HG02798 (cell line): ENCODE results near the gene TMEM107.

Experiments used
- ATAC-seq: cut with Tn5 transposase; IDR thresholded peaks from one replicate; pipeline ENCODE4 v1.9.1; 2021; ENCODE audit warnings: mild to moderate bottlenecking; ENCODE audit not compliant: unreplicated experiment, poor library complexity

Gene TMEM107

DNA sequence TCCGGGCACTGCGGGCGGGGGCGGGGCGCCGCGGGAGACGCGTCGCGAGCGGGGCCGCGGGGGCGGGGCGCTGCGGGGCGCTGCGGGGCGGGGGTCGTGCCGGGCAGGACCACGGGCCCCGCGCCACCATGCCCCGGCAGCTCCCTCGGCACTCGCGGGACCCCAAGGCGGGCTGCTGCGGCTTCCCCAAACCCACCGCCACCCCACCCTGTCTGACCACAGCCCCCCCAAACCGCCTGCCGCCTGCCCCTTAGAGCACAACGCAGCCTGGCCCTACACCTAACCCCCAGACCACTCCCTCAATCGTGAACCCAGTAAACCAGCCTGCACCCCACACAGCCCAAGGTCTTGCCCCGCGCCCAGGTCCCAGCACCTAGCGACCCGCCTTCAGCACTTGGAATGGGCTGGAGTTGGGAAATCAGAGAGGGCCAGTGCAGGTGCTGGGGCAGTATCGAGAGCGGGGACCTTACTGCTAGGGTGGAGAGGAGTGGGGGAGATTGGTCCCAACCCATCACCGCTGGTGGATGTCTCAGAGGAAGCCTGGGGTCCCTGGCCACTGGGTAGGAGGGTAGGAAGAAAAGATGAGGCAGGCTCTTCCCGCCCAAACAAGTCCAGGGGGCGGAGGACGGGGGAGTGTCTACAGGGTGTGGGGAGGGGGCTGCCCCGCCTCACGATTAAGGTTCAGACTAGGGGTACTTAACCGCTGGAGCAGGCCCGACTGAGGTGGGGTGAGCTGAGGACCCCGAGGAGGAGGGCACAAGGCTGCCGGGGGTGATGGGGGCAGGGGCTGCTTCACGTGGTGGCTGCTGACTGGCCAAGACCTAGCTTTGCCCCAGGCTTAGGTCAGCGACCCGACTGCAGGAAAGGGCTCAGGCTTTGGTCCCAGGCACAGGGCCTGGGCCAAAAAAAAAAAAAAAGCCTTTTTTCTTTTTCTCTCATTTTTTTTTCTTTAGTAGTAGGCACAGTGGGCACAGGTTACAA is 12.9 kb downstream of the TMEM107 start:
- peak; percentile 8 for ATAC-seq

DNA sequence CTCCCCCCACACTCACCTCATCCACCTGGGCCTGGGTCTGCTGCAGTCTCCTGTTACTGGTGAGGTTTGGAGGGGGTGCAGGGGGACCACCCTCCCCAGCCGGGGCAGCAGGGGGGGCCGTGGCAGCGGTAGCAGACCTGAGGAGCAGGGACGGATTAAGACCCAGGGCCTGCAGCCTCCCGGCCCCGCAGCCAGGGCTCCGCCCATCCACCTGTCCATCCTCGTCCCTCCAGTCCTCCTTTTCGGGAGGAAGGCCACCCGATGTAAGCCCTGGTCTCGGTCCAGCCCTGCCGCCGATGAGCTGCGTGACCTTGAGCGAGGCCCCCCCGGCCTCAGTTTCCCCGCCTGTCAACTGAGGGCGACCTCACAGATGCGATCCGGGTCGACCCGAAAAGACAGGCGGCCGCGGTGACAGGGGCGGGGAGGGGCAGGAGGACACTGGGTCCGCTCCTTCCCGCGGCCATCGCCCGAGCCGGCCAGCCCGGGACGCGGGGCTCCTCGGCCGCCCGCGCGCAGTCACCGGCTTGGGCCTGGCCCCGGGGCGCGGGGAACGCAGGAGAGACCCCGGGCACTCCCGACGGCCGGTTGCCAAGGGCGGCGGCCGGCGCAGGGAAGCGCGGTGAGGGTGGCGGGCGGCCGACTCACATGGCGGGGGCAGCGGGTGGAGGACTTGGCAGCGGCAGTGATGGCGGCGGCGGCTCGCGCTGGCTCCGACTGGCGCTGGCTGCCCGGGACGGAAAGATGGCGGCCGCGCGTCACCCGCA is 13.8 kb downstream of the TMEM107 start, which contains the start of gene VAMP2:
TSS of gene VAMP2 (minus strand) at position 716 of the 764 bp plus-strand sequence. CDS start at position 647, 69 bp downstream.
- peak; percentile 58 for ATAC-seq

DNA sequence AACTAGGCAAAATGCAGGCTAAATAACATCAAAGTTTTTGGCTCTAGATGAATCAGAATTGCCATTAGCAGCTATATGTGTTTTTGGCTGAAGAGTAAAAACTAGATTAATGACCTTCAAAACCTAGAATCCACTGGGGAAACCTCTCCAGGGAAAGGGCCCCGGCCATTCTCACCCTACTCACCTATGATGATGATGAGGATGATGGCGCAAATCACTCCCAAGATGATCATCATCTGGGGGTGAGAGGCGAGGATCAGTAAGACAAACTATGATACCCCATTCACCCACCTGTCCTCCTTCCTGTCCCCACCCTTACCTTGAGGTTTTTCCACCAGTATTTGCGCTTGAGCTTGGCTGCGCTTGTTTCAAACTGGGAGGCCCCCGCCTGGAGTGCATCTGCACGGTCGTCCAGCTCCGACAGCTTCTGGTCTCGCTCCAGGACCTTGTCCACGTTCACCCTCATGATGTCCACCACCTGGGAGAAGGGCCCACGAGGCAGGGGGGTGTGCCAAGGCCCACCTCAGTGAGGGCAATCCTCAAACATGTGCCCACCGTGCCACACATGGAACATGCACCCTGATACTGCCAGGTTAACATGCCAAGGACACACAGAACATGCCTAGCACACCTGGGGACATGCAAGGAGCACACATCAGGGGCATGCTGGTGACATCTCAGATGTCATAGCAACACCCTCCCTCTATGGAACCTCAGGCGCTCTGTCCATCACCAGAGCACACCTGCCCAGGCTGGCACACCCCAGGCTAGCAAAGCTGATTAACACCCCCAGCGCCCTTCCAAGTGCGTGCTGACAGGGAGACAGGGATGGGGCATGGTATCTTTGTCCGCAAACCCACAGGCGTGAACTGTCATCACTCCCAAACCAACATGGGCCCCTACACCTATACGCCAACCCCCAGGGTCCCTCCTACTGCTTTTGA is 14.6 kb downstream of the TMEM107 start:
- no peak for ATAC-seq

DNA sequence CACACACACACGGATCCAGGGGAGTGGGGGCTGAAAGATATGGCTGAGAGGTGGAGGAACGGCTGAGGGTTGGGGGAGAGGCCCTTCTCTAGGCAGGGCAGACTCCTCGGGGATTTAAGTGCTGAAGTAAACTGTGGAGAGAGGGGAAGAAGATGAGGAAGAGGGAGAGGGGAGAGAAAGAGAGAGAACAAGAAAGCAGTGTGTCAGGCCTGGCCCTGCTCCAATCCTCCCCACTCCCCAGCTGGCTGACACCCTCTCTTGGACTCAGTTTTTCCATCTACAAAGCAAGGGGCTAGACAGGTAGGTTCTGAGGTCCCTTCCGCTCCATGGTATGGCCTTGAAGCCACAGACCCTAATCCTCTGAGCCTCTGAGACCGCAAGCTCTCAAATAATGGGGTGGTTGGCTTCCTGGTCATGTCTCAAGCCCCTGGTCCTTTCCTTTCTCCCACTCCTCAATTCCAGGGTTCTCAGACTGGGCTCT is 15.4 kb downstream of the TMEM107 start:
- no peak for ATAC-seq

DNA sequence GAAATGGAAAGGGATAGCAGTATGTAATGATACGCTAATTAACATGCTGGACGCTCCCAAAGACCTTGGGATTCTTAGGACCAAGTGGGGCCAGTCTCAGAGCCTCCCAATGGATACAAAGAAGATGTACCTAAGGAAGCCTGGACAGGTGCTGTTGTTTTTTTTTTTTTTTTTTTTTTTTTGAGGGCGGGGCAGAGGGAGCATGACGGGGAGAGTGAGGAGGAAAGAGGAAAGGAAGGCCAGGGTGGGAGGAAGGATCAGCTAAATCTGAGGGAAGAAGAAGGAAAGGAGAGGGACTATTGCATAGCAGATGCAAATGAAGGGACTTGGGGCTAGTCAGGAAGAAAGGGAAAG is 16.0 kb downstream of the TMEM107 start:
- no peak for ATAC-seq

DNA sequence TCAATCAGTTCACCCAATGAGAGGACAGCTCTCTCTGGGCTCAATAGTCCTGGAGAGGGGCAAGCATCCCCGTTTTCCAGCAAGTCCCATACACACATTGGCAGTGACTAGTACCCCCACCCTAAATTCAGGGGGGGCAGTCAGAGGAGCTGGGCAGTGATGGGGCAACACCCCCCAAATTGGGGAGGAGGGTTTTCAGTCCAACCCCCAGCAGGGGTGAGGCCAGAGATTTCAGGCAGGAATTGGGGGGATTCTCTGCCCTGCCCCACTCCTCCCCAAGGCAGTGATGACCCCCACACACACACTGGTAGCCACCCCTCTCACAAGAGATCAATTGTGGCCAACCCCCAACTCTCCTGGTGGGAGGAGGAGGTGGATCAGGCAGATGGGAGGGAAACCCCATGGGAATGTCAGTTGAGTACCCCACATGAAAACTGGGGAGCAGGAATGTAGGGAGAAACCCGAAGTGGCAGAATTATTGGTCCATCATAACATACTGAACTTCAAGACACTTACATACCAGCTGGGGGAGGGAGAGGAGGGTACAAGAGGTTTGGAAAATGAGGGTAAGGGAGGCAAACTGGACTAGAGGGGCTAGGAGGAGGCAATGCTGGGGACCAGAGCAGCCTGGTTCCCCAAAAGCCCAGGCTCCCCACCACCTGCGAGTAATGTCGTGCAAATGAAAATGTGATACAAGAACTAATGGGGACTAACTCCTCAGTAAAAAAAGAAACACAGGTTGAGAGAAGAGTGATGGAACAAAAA is 16.5 kb downstream of the TMEM107 start:
- no peak for ATAC-seq

DNA sequence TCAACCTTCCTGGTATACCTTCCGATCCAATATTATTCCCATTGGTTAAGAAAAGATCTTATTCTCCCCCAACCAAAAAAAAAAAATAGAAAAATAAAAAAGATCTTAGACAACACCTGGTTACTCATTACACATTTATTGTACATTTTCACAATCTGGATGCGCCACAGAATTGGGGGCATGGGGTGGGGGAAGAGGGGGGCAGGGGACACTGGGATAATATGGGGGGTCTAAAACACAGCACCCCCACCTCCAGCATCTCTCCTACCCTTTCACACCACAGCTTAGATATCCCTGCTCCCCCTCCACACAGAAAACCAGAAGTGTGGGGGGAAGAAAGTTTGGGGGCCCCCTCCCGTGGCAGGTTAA is 17.2 kb downstream of the TMEM107 start:
- no peak for ATAC-seq

DNA sequence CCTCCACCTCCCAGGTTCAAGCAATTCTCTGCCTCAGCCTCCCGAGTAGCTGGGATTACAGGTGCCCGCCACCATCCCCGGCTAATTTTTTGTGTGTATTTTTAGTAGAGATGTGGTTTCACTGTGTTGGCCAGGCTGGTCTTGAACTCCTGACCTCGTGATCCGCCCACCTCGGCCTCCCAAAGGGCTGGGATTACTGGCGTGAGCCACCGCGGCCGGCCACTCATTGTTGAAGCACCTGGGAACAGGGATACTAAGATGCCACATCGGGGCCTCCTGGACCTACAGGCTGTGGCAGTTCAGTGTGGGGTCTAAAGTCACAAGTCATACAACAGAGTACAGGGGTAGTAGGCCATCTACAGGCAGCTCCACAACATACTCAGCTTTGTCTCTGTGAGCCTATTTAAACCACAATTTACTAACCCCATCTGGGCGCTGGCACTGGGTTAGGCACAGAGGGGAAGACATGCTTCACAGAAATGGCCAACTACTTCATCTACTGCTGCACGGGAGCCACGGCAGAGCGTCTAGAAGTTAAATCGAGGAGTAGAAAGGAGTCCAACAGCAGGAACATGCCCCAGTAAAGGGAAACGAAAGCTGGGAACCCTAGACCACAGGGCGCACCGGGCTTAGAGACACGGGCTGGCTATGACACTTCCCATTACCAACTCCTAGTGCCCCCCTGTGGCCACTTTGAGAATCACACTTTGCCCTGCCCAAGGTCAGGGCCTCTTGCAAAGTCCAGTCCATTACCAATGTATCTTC is 17.7 kb downstream of the TMEM107 start:
- ATAC-seq, result no peak

DNA sequence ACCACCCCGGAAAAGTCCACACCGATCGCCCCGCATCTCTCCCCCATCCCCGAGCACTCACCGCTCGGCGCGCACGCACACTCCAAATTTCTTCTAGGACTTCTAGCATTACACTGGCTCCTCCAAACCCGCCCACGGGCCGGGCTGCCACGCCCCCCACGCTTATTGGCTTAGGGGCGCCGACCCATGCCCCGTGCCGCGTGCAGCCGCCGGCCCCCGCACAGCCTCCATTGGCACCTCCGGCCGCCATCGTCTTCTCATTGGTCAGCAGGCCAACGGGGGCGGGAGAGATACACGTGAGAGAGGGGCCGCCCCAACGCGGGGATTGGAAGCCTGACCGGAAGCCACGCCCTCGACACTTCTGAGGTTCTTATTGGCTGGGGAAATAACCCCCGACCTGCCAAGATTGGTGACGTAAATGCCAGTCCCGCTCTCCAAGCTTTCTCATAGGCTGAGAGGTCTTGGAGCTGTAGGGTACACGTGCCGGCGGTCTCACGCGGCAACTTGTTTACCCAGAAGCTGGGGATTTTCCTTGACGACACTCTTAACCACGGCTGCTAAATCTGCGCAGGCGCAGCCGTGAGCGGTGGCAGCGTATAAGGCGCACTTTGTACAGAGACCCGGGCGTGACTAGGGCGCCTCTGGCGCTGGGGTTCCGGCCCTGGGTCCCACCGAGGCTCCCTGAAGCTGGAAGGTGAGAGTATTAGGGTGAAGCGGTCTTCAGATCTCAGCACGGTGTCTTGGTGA is 19.8 kb downstream of the TMEM107 start:
- peak; percentile 86 for ATAC-seq

DNA sequence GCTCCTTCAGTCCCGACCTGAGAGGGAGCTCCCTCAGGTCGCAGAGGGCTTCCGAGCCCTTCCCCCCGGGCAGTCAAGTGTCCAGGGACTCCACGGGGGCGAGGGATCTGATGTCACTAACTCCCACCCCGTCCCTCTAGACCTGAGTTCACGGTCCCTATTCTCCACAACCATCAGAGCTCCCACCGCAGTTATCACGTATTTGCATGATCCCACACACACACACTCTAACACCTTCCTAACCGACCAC is 20.3 kb downstream of the TMEM107 start:
- no peak for ATAC-seq

DNA sequence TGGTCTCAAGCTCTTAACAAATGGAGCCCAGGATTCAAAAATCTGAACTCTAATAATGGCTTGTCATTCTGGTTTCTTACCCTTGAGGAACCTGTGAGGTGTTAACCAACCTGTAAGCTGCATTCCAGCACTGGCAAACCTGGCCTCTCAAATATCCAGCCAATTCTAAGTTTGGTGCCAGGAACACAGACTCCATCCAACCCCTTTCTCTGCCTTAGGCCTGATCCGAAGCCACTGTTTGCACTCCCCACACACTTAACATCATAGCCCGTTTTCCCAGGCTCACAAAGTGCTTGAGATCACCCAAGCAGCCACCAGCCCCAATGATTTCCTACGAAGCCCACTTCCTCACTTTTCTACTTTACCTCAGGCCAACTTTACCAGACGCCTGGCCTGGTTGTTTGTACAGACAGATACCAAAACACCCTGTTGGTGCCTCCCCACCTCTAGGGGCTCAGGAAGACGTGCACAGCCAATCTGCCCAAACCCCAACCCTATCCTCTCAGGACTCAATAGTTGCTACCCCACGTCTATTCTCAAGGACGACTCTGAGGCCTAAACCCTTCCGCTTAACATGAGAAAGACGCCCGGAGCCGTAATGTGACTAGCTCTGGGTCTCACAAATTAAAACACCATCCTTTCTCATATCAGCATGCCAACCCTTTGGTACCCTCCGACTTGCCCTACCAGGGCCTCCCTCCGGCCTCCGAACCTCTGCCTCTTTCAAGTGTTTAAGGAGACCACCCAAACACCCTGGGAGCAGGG is 20.8 kb downstream of the TMEM107 start:
- no peak for ATAC-seq

DNA sequence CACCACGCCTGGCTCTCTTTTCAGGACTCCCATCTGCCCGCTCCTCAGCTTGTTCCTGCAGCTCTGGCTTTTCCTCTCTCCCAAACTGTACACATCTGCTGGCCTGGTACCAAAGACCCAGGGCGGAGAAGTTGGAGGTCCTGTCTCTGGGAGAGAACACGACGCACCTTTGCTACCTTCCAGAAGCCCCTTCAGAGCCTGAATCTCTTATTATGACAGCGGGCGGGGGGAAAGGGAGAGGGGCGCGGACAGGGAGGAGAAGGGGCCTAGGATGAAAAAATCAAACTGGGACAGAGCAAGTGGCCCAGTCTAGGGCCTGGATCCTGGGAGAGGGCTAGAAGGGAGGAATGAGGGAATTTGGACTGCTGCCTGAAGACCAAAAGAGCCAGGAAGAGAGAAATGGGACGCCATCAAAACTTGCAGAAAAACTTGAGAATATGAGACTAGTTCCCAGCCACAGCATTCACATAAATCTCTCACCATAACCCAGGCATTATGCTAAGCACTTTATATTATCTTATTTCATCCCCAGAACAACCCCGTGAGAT is 21.5 kb downstream of the TMEM107 start:
- no peak for ATAC-seq

DNA sequence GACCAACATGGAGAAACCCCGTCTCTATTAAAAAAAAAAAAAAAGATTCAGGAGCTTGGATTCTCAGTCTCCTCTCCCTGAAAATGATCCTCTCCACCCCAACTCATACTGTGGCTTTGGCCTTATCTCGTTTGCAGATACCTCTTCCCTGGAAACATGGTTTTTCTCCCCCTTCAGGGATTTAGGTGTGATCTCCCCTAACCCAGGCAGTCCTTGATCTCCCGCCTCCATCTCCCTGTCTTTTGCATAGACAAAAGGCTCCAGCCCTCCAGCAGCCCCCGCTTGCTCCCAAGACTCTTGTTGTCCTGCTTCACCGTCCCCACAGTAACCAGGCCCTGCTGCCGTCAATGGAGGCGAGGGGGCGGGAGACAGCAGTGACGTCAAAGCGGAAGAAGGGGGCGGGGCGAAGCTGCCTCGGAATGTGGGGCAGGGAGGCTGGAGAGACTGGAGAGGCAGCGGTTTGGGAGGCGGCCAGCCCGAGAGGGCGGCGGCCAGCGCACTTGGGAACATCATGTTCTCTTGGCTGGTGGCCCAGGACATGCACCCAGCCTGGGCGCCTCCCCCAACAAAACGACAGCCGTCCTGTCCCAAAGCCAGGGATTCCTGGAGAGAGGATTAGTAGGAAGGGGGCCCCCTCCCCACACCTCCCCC is 22.1 kb downstream of the TMEM107 start:
- no peak for ATAC-seq

DNA sequence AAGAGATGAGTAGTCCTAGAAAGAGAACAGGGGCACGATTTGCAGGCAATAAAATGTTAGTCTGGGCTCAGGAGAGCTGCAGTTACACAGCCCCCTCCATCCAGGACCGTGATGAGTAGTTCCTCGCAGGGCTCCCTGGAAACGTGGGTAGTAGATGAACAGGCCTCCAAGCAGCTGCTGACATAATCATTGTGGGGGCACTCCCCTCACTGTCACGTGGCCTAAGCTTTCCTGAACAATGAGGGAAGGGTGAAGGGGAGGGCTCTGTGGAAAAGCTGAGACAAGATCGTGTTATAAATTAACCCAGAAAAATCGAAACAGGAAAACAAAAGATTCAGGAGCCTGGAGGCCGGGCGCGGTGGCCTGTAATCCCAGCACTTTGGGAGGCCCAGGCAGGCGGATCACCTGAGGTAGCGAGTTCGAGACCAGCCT is 22.6 kb downstream of the TMEM107 start:
- no peak for ATAC-seq

DNA sequence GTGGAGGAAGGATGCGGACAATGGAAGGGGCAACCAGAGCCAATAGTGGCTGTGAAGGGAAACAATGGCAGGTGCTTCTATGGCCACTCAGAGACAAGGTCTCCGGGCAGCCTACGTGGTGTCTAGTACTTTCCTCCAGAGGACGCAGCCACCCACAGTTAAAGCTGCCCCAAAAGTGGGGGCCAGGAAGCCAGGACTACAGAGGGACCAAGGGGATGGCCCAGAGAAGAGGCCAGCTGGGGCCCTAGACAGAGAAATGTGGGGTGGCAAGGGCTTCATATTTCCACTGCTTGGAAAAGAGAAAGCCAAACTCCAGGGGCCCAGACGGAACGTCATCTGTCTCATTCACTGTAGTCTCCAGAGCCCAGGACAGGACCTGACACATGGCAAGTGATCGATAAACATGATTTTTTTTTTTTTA is 23.1 kb downstream of the TMEM107 start:
- ATAC-seq, result no peak

DNA sequence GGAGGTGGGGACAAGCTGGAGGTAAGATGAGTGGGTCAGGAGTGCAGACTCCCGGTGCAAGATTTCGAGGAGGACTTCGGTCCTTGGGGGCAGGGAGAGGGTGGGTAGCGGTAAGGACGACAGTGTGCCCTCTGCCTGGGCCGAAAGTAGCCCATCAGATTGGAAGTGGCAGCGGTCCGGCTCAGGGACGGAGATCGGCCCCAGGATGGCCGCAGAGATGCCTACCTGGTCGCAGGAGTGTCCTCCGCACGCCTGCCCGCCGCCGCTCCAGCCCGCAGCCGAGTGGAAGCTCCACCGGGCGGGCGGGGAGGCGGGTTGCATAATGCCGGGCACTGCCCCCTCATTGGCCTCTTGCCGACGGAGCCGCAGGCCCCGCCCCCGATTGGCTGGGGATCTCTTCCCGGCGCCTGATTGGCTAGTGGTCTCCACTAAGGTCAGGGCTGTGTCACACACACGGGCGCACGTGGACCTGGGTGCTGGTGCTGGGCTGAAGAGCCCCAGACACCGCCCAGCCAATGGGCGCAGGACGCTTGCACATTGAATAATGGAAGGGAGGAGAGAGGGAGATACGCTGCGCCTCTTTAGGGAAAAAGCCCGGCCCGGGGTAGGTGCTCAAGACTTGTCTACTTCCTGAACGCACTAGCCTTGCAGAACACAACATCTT is 23.9 kb downstream of the TMEM107 start, which contains the start of gene PER1:
TSS of gene PER1 (minus strand) at position 293 of the 664 bp plus-strand sequence. CDS start 1,698 bp downstream, outside the sequence.
- ATAC-seq, result peak; percentile 31
